Endothelial cell of umbilical vein (primary cell): Measurements from ENCODE around the gene RAB38. TPM values are rescaled to one million over a fixed set of nuclear protein-coding genes. Genes with fewer than 3 reads are reported as not detected.

Experiments
- BruUV-seq: library from RNA; stranded (reverse); fragments of 400-500 nt; replicated peaks from 2 replicates; lab custom pipeline; 2021; lab: Mats Ljungman, UMichigan
- CTCF ChIA-PET: fragments of 300-600, 350-600 bp; sonication (Branson Sonifier 250); formaldehyde crosslinking; loops from one replicate; lab custom pipeline; 2021; ENCODE audit warnings: antibody characterized with exemption, inconsistent platforms; lab: Charles Lee
- POLR2A ChIA-PET: fragments of 300-600, 350-600 bp; sonication (Branson Sonifier 250); formaldehyde crosslinking; loops from one replicate; lab custom pipeline; 2021; ENCODE audit warnings: antibody characterized with exemption, inconsistent platforms; lab: Charles Lee
- DNase-seq: peaks from one replicate; pipeline ENCODE4 v3.0.0-alpha.2; 2011; ENCODE audit warnings: low read depth, low spot score
- FAIRE-seq: peaks from 2 replicates; lab custom pipeline; 2011; peaks lifted over from hg19 to GRCh38; lab: Jason Lieb, UNC
- H2AFZ ChIP-seq: 2 replicates; pipeline ENCODE4 v1.6.0; 2012; ENCODE audit warnings: low read depth, low read length, control low read depth, inconsistent platforms
- H3K27ac ChIP-seq: 2 replicates; pipeline ENCODE4 v1.5.1; 2011; ENCODE audit warnings: low read depth, mild to moderate bottlenecking, control low read depth, low read length, moderate library complexity; ENCODE audit not compliant: insufficient read depth
- H3K27me3 ChIP-seq, 2 experiments: 2 replicates each; pipeline versions ENCODE4 v1.6.0 to v1.6.1; 2011; ENCODE audit warnings: low read length in 2 of 2, mixed read lengths in 1 of 2; ENCODE audit not compliant: control insufficient read depth in 2 of 2, insufficient read depth in 2 of 2
- H3K36me3 ChIP-seq, 2 experiments: 2 replicates in 1 of 2; 3 replicates in 1 of 2; pipeline ENCODE4 v1.5.1; 2011; ENCODE audit warnings: low read length in 2 of 2, mild to moderate bottlenecking in 1 of 2, moderate library complexity in 1 of 2; ENCODE audit not compliant: control insufficient read depth in 2 of 2, insufficient read depth in 2 of 2; ENCODE audit errors: extremely low read depth in 1 of 2
- H3K4me1 ChIP-seq: 3 replicates; pipeline ENCODE4 v1.5.1; 2011; ENCODE audit warnings: mild to moderate bottlenecking, low read length; ENCODE audit not compliant: control insufficient read depth, insufficient read depth; ENCODE audit errors: extremely low read depth
- H3K4me2 ChIP-seq: 2 replicates; pipeline ENCODE4 v1.6.1; 2011; ENCODE audit warnings: low read length, control low read depth, mixed read lengths; ENCODE audit not compliant: insufficient read depth
- H3K4me3 ChIP-seq, 3 experiments: fragments of 200-600 bp in 1 of 3; sonication (generic), shearing (Covaris generic) in 1 of 3; replicated peaks in 1 of 3; 2 replicates each; pipeline ENCODE4 v1.5.1; 2011 to 2016; ENCODE audit warnings: control low read depth in 3 of 3, low read length in 3 of 3, mild to moderate bottlenecking in 2 of 3, inconsistent platforms in 1 of 3, low read depth in 1 of 3, moderate library complexity in 1 of 3; ENCODE audit not compliant: insufficient read depth in 1 of 3
- H3K79me2 ChIP-seq: 2 replicates; pipeline ENCODE4 v1.6.0; 2012; ENCODE audit warnings: low read length, inconsistent platforms; ENCODE audit not compliant: control insufficient read depth, insufficient read depth
- H3K9ac ChIP-seq: replicated peaks from 2 replicates; pipeline ENCODE3; 2011; ENCODE audit warnings: low read length, control low read depth; ENCODE audit not compliant: insufficient read depth; ENCODE audit errors: extremely low read depth
- H3K9me1 ChIP-seq: replicated peaks from 3 replicates; pipeline ENCODE4 v1.6.0; 2011; ENCODE audit warnings: mild to moderate bottlenecking, low read length; ENCODE audit not compliant: control insufficient read depth, insufficient read depth; ENCODE audit errors: extremely low read depth
- H3K9me3 ChIP-seq: replicated peaks from 2 replicates; pipeline ENCODE4 v1.5.1; 2012; ENCODE audit warnings: low read length, inconsistent platforms; ENCODE audit not compliant: control insufficient read depth, insufficient read depth
- H4K20me1 ChIP-seq: replicated peaks from 2 replicates; pipeline ENCODE3; 2011; ENCODE audit warnings: mild to moderate bottlenecking, low read length; ENCODE audit not compliant: control insufficient read depth, insufficient read depth; ENCODE audit errors: extremely low read depth
- CTCF ChIP-seq, 2 donors: IDR thresholded peaks; 1 replicate in 1 of 2; 2 replicates in 1 of 2; pipeline ENCODE4 v1.5.1; 2011; ENCODE audit warnings: low read length in 2 of 2, mild to moderate bottlenecking in 2 of 2, moderate library complexity in 2 of 2, control low read depth in 1 of 2, inconsistent platforms in 1 of 2, low read depth in 1 of 2; ENCODE audit not compliant: insufficient read depth in 1 of 2; ENCODE audit errors: extremely low read depth in 1 of 2
- EZH2 ChIP-seq: IDR thresholded peaks from 2 replicates; pipeline ENCODE4 v1.6.1; 2012; ENCODE audit warnings: borderline replicate concordance, low read depth, mild to moderate bottlenecking, moderate library complexity, low read length, inconsistent platforms; ENCODE audit not compliant: severe bottlenecking
- FOS ChIP-seq: IDR thresholded peaks from 2 replicates; pipeline ENCODE4 v1.6.1; 2011; ENCODE audit warnings: mild to moderate bottlenecking, low read length, moderate library complexity, borderline replicate concordance; ENCODE audit not compliant: insufficient read depth
- GATA2 ChIP-seq: IDR thresholded peaks from 2 replicates; pipeline ENCODE4 v1.7.0; 2011; ENCODE audit warnings: low read depth, mild to moderate bottlenecking, moderate library complexity, mixed read lengths, low read length; ENCODE audit not compliant: insufficient read length, insufficient read depth
- JUN ChIP-seq: IDR thresholded peaks from 2 replicates; pipeline ENCODE4 v1.6.1; 2011; ENCODE audit warnings: borderline replicate concordance, low read depth; ENCODE audit not compliant: insufficient read length, insufficient read depth
- MYC ChIP-seq: IDR thresholded peaks from one replicate; pipeline ENCODE4 v1.6.1; 2011; ENCODE audit warnings: mild to moderate bottlenecking, low read depth, low read length
- POLR2A ChIP-seq: IDR thresholded peaks from 2 replicates; pipeline ENCODE4 v1.6.1; 2012; ENCODE audit warnings: low read depth, mild to moderate bottlenecking, control low read depth, low read length
- POLR2AphosphoS5 ChIP-seq: IDR thresholded peaks from 2 replicates; pipeline ENCODE4 v1.6.1; 2012; ENCODE audit warnings: low read depth, mild to moderate bottlenecking, control low read depth, low read length, moderate library complexity; ENCODE audit not compliant: insufficient read depth
- dilution Hi-C: fragments of 300-500 bp; cut with MboI; formaldehyde crosslinking; loops from one replicate; pipeline ENCODE4 v1.15.0; 2019; ENCODE audit warnings: low sequenced_read_pairs; ENCODE audit not compliant: extremely low pct_ligation_motif_present
- intact Hi-C: fragments of 100-400 bp; cut with micrococcal nuclease; formaldehyde crosslinking; loops from one replicate; pipeline ENCODE4 v1.10.0; 2022
- polyA plus RNA-seq, 4 experiments: library from polyadenylated mRNA; depleted of rRNA in 3 of 4; stranded (reverse) in 3 of 4; unstranded in 1 of 4; fragments of >200 nt; gene quantifications; 2 replicates each; pipeline versions ENCODE4 v1.2.1 to v1.2.3, GENCODE V29; 2011 to 2012; ENCODE audit warnings: missing spikeins in 1 of 4
- total RNA-seq: library from RNA; stranded (reverse); gene quantifications from 2 replicates; pipeline ENCODE4 v1.2.3, GENCODE V29; 2021

The RAB38 gene
- total and polyA plus RNA-seq, 2 donors (not counting 3 experiments of a cell fraction or from before 2014, with no cell fraction given) = 3.0 to 3.6 TPM

GRCh38 chr11:88066090-88066489 lies 109.2 kb downstream of the RAB38 start:
- Histone ChIP-seq H3K9me3 (no peaks in the 10 kb centered on the region), H3K36me3 (no peaks in the 10 kb centered on the region), H4K20me1 (no peaks in the 10 kb centered on the region), H3K4me1 (no peaks in the 10 kb centered on the region), H3K79me2 (no peaks in the 10 kb centered on the region), H2AFZ (no peak overlapping the region), H3K4me2 (no peak overlapping the region), H3K4me3 (no peak overlapping the region), H3K27me3 (no peaks in the 10 kb centered on the region), H3K27ac (no peak overlapping the region), H3K9ac (no peak overlapping the region), H3K9me1 (no peaks in the 10 kb centered on the region)
- ChIA-PET POLR2A (no interaction called here), CTCF (no interaction called here)
- no TSS peak for BruUV-seq
- FAIRE-seq (no peak), DNase-seq (no peak)
- dilution Hi-C loops = no loop called here
- intact Hi-C loops = no loop called here
- TF ChIP-seq FOS = no peak
- TF ChIP-seq JUN = no peak
- TF ChIP-seq POLR2AphosphoS5 = no peak
- TF ChIP-seq CTCF (IDR thresholded peaks at IDR 0.05; ENCODE audit: extremely low read depth in 1 of 2, insufficient read depth in 1 of 2, low read depth in 1 of 2, low read length in 2 of 2) = no peak
- TF ChIP-seq GATA2 = no peak
- no peak for TF ChIP-seq EZH2
- TF ChIP-seq MYC = no peak
- TF ChIP-seq POLR2A = no peak
